A549 (cell line): ENCODE measurements around the gene OIP5. TPM values are rescaled to one million over a fixed set of nuclear protein-coding genes. Genes with fewer than 3 reads are reported as not detected.

ENCODE experiments used
- ATAC-seq, 2 experiments: fragments of 200-7000 bp in 1 of 2; fragments of >200 bp in 1 of 2; cut with Nextera tagmentation in 1 of 2; cut with Tn5 transposase in 1 of 2; 3 replicates each; pipeline versions ENCODE4 v1.8.0 to v1.9.1; 2018 to 2020; ENCODE audit warnings: mild to moderate bottlenecking in 1 of 2, moderate library complexity in 1 of 2
- CTCF ChIA-PET: fragments of 300-600 bp; sonication (Branson Sonifier 250); formaldehyde crosslinking; extraction: SDS; loops from one replicate; lab custom pipeline; 2021; ENCODE audit warnings: antibody characterized with exemption, inconsistent platforms; lab: Yijun Ruan, JAX
- POLR2A ChIA-PET: fragments of 350-600 bp; formaldehyde crosslinking; extraction: SDS; loops from one replicate; lab custom pipeline; 2021; ENCODE audit warnings: antibody characterized with exemption, inconsistent platforms; lab: Yijun Ruan, JAX
- DNase-seq, 2 experiments: peaks; one replicate each; pipeline versions ENCODE4 v3.0.0 to v3.0.0-alpha.2; 2011 to 2016; ENCODE audit warnings: low read depth in 1 of 2, low spot score in 1 of 2
- FAIRE-seq: peaks from 2 replicates; lab custom pipeline; 2011; peaks lifted over from hg19 to GRCh38; lab: Jason Lieb, UNC
- H3K27ac ChIP-seq, 2 experiments: fragments of >200 bp; sonication (Bioruptor Twin); formaldehyde crosslinking; 3 replicates each; pipeline ENCODE4 v1.5.1; 2016 to 2017
- H3K4me1 ChIP-seq: fragments of >200 bp; sonication (Bioruptor Twin); formaldehyde crosslinking; 3 replicates; pipeline ENCODE4 v1.6.1; 2016
- H3K4me2 ChIP-seq: fragments of >200 bp; sonication (Bioruptor Twin); formaldehyde crosslinking; 3 replicates; pipeline ENCODE4 v1.6.1; 2016
- H3K4me3 ChIP-seq: fragments of >200 bp; sonication (Bioruptor Twin); formaldehyde crosslinking; 3 replicates; pipeline ENCODE4 v1.5.1; 2016
- H3K9me3 ChIP-seq: fragments of >200 bp; sonication (Bioruptor Twin); formaldehyde crosslinking; 3 replicates; pipeline ENCODE4 v1.6.1; 2016
- BCL3 ChIP-seq: fragments of >200 bp; sonication (Bioruptor Twin); formaldehyde crosslinking; IDR thresholded peaks from 3 replicates; pipeline ENCODE4 v1.6.1; 2016
- CTCF ChIP-seq: fragments of >200 bp; sonication (Bioruptor Twin); formaldehyde crosslinking; IDR thresholded peaks from 3 replicates; pipeline ENCODE4 v1.5.1; 2016
- EP300 ChIP-seq, 2 experiments: fragments of >200 bp; sonication (Bioruptor Twin); formaldehyde crosslinking; IDR thresholded peaks; 2 replicates in 1 of 2; 3 replicates in 1 of 2; pipeline ENCODE4 v1.6.1; 2016 to 2017
- FOSB ChIP-seq: fragments of 250-450 bp; sonication (Bioruptor Pico); IDR thresholded peaks from 2 replicates; pipeline ENCODE4 v1.5.0; 2020; ENCODE audit warnings: mild to moderate bottlenecking, moderate library complexity
- HEYL ChIP-seq: fragments of 250-450 bp; sonication (Bioruptor Pico); IDR thresholded peaks from 2 replicates; pipeline ENCODE4 v1.8.0; 2021; ENCODE audit warnings: mild to moderate bottlenecking, moderate library complexity
- KDM1A ChIP-seq: fragments of 200-600 bp; sonication (generic); IDR thresholded peaks from 2 replicates; pipeline ENCODE4 v1.6.1; 2016; ENCODE audit warnings: low read depth, mild to moderate bottlenecking
- MAFK ChIP-seq: fragments of 450-650 bp; IDR thresholded peaks from 2 replicates; pipeline ENCODE4 v1.6.1; 2014; ENCODE audit not compliant: partially characterized antibody
- POLR2AphosphoS2 ChIP-seq: conservative IDR thresholded peaks from 2 replicates; pipeline ENCODE4 v1.6.1; 2012; ENCODE audit warnings: low read length, improper control_type of control experiment, inconsistent platforms
- TFCP2L1 ChIP-seq: fragments of 250-450 bp; sonication (Bioruptor Pico); IDR thresholded peaks from 2 replicates; pipeline ENCODE4 v1.5.0; 2021; ENCODE audit warnings: mild to moderate bottlenecking
- WGBS: methylation state at CpG from one replicate; pipeline ENCODE4 v1.1.6; 2017; ENCODE audit errors: missing lambda C conversion rate; 5-methylcytosine and 5-hydroxymethylcytosine counted together
- polyA plus RNA-seq, 4 experiments: library from polyadenylated mRNA; depleted of rRNA in 3 of 4; stranded (reverse); fragments of >200 nt; fragmentation: RNase III in 1 of 4; extraction: RNeasy Plus Mini Kit Qiagen cat#74134 plus additional on column Dnase treatment in 1 of 4; gene quantifications; 2 replicates in 3 of 4; 3 replicates in 1 of 4; pipeline ENCODE4 v1.2.3, GENCODE V29; 2011 to 2017
- TF ChIP-seq, protein P1 (sequence below): fragments of 200-600 bp; sonication (generic); IDR thresholded peaks from 2 replicates; pipeline ENCODE4 v1.6.1; 2016; ENCODE audit warnings: antibody characterized with exemption, mild to moderate bottlenecking, moderate library complexity

OIP5 gene
- polyA plus RNA-seq, 2 of the 4 experiments (the other 2 are of a cell fraction): 21.7 to 31.4 TPM

DNA sequence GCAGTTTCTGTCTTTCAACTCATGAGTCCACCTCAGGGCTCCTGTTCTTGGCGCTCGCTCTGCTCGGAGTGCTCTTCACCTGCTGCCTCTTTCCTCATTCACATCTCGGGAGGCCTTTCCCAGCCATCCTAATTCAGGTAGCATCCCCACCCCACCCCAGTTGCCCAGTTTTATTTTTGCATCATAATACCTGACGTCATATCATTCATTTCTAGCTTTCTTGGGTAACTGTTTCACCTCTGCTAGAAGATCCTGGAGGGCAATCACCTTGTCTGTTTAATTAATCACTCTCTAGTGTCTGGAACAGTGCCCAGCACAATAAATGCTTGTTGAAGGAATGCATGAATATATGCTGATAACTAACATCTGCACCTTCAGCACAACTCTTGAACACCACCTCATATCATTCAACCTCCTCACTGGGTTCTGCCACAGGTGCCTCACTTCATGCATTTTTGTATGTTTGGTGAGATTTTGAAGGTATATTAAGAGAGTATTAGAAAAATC is 7.9 kb upstream of the OIP5 start (continued):
- TF ChIP-seq EP300 (IDR thresholded peaks at IDR 0.05): no peak

DNA sequence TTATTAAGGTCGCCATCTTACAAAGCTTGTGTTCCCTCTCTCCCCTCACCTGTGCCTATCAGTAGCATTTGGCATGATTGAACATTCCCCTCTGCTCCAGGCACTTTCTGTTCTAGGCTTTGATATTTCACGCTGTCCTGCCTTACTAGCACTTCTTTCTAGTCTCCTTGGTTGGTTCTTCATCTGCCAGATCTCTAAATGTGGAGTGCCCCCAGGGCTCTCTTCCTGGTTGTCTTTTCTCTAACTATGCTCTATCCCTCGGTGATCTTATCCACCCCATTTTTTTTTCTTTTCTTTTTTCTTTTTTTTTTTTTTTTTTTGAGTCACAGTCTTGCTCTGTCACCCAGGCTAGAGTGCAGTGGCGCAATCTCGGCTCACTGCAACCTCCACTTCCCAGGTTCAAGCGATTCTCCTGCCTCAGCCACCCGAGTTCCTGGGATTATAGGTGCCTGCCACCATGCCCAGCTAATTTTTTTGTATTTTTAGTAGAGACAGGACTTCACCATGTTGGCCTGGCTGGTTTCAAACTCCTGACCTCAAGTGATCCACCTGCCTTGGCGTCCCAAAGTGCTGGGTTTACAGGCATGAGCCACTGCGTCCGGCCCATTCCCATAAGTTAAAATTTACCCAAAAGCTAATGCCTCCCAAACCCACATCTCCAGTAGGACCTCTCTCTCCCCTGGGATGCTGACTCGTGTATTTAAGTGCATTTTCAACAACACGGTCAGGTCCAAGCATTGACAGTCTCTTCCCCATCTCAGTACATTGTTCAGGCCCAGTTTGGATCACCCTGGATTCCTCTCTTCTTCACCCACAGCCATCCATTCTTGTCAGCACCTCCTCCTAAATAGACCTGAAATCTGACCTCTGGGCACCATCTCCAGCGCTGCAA is 5.5 kb upstream of the OIP5 start:
- no peak for DNase-seq
- Histone ChIP-seq H3K4me3 (no peak overlapping the region), H3K9me3 (no peaks in the 10 kb centered on the region), H3K4me1 (peaks cover 15% of the 10 kb centered on the region; the same call in 2 of the 3 replicates), H3K27ac (peak overlapping the region in 1 of 2 experiments; percentile 69; a peak in 4 of 6 replicates), H3K4me2 (peak overlapping the region; percentile 41; the same call in 2 of the 3 replicates)
- FAIRE-seq: no peak
- peak; percentile 54 for TF ChIP-seq MAFK
- no peak for TF ChIP-seq KDM1A
- ChIA-PET POLR2A (no interaction called here), CTCF (interaction anchor here (1.0 kb wide), 1 partner anchor 92 kb away, joined by 3 read pairs; no protein-coding TSS in a partner anchor)
- WGBS: 80% methylated on average over 13 of the region's 13 CpGs
- ATAC-seq: no peak

GRCh38 chr15:41337047-41337446 is 4.7 kb upstream of the OIP5 start:
- CTCF ChIA-PET: interaction anchor here (1.0 kb wide), 1 partner anchor 91 kb away, joined by 3 read pairs; no protein-coding TSS in a partner anchor
- no peak for ATAC-seq
- H3K4me2 ChIP-seq: no peak overlapping the region; the same call in 2 of the 3 replicates

More at GRCh38 chr15:41337047-41337446, 4.7 kb upstream of the OIP5 start:
- WGBS: 99% methylated on average over 4 of the region's 6 CpGs
- DNase-seq (no peak), FAIRE-seq (no peak)
- Histone ChIP-seq H3K27ac (0 out of 6 replicates have a peak overlapping the region, but pooled peaks of 1 of the 2 experiments have one; percentile 44), H3K4me1 (peaks cover 15% of the 10 kb centered on the region; the same call in 2 of the 3 replicates), H3K9me3 (no peaks in the 10 kb centered on the region), H3K4me3 (no peak overlapping the region)
- no peak for TF ChIP-seq POLR2AphosphoS2
- no peak for TF ChIP-seq FOSB
- TF ChIP-seq, protein P1, sequence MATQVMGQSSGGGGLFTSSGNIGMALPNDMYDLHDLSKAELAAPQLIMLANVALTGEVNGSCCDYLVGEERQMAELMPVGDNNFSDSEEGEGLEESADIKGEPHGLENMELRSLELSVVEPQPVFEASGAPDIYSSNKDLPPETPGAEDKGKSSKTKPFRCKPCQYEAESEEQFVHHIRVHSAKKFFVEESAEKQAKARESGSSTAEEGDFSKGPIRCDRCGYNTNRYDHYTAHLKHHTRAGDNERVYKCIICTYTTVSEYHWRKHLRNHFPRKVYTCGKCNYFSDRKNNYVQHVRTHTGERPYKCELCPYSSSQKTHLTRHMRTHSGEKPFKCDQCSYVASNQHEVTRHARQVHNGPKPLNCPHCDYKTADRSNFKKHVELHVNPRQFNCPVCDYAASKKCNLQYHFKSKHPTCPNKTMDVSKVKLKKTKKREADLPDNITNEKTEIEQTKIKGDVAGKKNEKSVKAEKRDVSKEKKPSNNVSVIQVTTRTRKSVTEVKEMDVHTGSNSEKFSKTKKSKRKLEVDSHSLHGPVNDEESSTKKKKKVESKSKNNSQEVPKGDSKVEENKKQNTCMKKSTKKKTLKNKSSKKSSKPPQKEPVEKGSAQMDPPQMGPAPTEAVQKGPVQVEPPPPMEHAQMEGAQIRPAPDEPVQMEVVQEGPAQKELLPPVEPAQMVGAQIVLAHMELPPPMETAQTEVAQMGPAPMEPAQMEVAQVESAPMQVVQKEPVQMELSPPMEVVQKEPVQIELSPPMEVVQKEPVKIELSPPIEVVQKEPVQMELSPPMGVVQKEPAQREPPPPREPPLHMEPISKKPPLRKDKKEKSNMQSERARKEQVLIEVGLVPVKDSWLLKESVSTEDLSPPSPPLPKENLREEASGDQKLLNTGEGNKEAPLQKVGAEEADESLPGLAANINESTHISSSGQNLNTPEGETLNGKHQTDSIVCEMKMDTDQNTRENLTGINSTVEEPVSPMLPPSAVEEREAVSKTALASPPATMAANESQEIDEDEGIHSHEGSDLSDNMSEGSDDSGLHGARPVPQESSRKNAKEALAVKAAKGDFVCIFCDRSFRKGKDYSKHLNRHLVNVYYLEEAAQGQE: no peak
- TF ChIP-seq BCL3: no peak
- TF ChIP-seq HEYL (CRISPR knock-in tag): no peak
- TF ChIP-seq CTCF: no peak
- no peak for TF ChIP-seq MAFK
- no peak for TF ChIP-seq TFCP2L1 (CRISPR knock-in tag)
- POLR2A ChIA-PET: no interaction called here
